HG02623 (cell line): ENCODE results near the gene USP7.
"Not testable (repeated sequence)": the region's sequence is repeated elsewhere in the genome, so short reads cannot be mapped to it uniquely, and the experiment has no call there.

Experiments
- ATAC-seq: cut with Tn5 transposase; IDR thresholded peaks from one replicate; pipeline ENCODE4 v1.9.1; 2021; ENCODE audit warnings: moderate library complexity; ENCODE audit not compliant: unreplicated experiment

The USP7 gene

GRCh38 chr16:8963821-8964441, at the start of gene USP7:
Gene USP7 (minus strand): TSS chr16:8963906. CDS start chr16:8963285, 621 bp downstream.
- ATAC-seq, result peak; percentile 78

- no peak for ATAC-seq
These were observed 49.8 kb upstream of the USP7 start for GRCh38 chr16:9013508-9013864.

- ATAC-seq, result no peak
These were observed 49.3 kb upstream of the USP7 start for GRCh38 chr16:9012848-9013507.

- ATAC-seq, result no peak
These were observed 48.6 kb upstream of the USP7 start for GRCh38 chr16:9012330-9012729.

GRCh38 chr16:9008601-9009260, 45.0 kb upstream of the USP7 start:
- peak; percentile 74 for ATAC-seq

GRCh38 chr16:9007177-9007794, 43.6 kb upstream of the USP7 start:
- no peak for ATAC-seq

- ATAC-seq, result no peak
These were observed 40.5 kb upstream of the USP7 start for GRCh38 chr16:9004183-9004582.

GRCh38 chr16:9003763-9004162, 40.1 kb upstream of the USP7 start:
- ATAC-seq, result no peak

- no peak for ATAC-seq
These were observed 39.6 kb upstream of the USP7 start for GRCh38 chr16:9003322-9003721.

- ATAC-seq, result no peak
These were observed 38.3 kb upstream of the USP7 start for GRCh38 chr16:9002042-9002441.

- no peak for ATAC-seq
These were observed 37.0 kb upstream of the USP7 start for GRCh38 chr16:9000664-9001063.

- ATAC-seq, result no peak
These were observed 36.1 kb upstream of the USP7 start for GRCh38 chr16:8999800-9000199.

GRCh38 chr16:8998108-8998507, 34.4 kb upstream of the USP7 start:
- ATAC-seq, result no peak

GRCh38 chr16:8996891-8997290, 33.2 kb upstream of the USP7 start:
- no peak for ATAC-seq

GRCh38 chr16:8990445-8990844, 26.7 kb upstream of the USP7 start:
- ATAC-seq, result no peak

- ATAC-seq, result no peak
These were observed 25.6 kb upstream of the USP7 start for GRCh38 chr16:8989099-8989878.

GRCh38 chr16:8986818-8987191, 23.1 kb upstream of the USP7 start:
- no peak for ATAC-seq

- ATAC-seq, result no peak
These were observed 22.4 kb upstream of the USP7 start for GRCh38 chr16:8986111-8986510.

GRCh38 chr16:8982816-8983215, 19.1 kb upstream of the USP7 start:
- no peak for ATAC-seq

GRCh38 chr16:8981901-8982300, 18.2 kb upstream of the USP7 start:
- ATAC-seq, result not testable (repeated sequence)

- not testable (repeated sequence) for ATAC-seq
These were observed 12.5 kb upstream of the USP7 start for GRCh38 chr16:8976189-8976588.
